SIG-M5 treated with dmso at 0.1 percent for 504 hours (cell line): ENCODE measurements around the gene KIAA0319L.

Experiments
- DNase-seq: peaks from one replicate; lab custom pipeline; 2025; ENCODE audit not compliant: unreplicated experiment; lab: John Stamatoyannopoulos, UW

Gene KIAA0319L

DNA sequence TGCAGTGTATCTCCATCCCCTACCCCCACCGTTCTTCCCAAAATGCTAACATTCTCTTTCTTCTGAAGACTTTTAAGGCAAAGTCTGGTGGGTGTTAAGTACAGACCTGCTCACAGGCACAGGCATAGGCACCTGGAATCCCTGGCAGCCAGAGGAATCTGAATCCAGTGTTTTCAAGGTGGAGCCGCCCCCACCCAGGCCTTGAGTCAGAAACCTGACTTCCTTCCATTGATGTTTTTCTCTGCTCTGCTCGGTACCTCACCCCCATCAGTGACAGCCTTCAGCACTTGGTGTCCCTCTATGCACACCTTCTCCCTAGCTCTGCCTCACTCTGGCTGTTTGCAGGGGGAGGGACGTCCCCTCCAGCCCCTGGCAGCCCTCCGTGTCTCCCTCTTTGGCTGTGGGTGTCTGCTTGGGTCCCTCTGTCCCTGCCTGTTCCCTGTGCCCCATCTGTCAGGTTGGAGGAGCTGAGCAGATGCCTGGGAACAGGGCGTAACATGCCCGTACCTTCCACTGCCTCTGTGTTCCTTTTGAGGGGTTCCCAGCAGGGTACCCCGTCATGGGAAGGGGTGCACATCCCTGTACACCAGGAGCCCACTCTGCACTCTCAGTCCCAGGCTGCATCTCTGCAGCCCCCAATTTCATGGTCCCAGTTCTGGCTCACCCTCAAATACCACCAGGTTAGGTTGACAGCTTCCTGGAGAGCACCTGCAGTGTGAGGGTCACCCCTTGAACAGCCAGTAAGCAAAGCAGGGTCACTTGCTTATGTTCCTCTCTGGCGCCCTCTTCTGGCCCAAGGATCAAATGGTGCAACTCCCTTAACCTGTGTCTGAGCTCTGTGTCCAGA, 7.1 kb upstream of the KIAA0319L start:
- DNase-seq, result peak; percentile 63

DNA sequence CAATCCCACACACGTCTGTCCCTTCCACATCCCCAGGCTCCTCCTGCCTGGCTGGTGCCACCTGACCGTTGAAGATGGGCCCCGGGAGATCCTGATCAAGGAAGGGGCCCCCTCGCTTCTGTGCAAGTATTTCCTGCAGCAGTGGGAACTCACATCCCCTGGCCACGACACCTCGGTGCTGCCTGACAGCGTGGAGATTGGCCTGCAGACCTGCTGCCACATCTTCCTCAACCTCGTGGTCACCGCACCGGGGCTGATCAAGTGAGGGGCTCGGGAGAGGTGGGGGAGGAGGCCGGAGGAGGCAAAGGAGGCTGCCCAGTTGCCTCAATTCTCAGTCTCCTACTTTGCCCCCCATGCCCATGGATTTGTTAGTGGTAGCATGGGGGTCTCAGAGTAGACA, 6.0 kb upstream of the KIAA0319L start:
- DNase-seq, result no peak

DNA sequence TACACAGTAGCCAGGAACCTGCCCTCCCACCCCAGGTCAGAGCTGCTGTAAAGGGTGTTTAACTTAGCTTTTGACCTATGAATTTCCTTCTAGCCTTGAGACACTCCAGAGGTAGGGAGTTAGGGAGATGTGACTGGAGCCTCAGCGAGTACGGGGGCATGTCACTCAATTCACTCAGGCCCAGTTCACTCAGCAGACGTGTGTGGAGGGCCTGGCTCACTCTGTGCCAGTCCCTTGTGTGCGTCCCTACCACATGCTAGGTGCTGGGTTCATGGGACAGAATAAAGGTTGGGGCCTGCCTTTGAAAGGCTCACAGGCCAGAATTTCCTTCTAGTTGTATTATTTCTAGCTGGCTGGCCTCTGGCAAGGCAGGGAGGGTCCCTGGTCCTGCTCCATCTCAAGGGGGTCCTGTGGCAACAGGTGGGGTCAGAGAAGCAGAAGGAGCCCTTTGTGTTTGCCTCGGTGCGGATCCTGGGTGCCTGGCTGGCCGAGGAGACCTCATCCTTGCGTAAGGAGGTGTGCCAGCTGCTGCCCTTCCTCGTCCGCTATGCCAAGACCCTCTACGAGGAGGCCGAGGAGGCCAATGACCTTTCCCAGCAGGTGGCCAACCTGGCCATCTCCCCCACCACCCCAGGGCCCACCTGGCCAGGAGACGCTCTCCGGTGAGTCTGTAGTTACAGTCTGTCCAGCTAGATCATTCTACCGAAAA, 4.9 kb upstream of the KIAA0319L start:
- no peak for DNase-seq

DNA sequence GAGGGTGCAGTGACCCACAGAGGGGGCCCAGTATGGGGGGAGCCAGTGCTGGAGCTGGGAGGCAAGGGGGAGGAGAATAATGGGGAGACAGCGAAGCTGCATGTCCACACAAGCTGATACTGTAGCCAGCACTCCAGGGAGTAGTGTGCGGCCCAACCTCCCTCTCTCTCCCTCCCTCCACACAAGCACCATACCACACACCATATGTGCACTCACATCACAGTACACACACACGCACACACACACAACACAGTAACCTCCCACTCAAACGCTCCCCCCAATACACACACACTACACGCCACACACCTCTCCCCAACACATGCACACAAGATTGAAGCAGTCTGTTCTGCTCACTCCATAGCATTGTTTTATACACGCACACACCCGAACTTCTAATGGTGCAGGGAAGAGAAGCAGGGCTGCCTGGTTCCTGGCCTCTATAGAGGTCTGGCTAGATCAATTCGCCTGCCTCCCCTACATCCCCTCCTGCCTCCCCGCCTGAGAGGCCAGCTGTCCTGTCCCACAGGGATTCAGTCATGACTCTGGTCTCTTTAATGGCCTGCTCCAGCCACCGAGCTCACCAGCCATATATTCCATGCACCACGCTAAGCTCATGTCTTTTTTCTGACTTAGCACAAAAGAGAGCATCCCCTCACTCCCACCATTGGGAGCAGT, 4.2 kb upstream of the KIAA0319L start:
- DNase-seq, result no peak

DNA sequence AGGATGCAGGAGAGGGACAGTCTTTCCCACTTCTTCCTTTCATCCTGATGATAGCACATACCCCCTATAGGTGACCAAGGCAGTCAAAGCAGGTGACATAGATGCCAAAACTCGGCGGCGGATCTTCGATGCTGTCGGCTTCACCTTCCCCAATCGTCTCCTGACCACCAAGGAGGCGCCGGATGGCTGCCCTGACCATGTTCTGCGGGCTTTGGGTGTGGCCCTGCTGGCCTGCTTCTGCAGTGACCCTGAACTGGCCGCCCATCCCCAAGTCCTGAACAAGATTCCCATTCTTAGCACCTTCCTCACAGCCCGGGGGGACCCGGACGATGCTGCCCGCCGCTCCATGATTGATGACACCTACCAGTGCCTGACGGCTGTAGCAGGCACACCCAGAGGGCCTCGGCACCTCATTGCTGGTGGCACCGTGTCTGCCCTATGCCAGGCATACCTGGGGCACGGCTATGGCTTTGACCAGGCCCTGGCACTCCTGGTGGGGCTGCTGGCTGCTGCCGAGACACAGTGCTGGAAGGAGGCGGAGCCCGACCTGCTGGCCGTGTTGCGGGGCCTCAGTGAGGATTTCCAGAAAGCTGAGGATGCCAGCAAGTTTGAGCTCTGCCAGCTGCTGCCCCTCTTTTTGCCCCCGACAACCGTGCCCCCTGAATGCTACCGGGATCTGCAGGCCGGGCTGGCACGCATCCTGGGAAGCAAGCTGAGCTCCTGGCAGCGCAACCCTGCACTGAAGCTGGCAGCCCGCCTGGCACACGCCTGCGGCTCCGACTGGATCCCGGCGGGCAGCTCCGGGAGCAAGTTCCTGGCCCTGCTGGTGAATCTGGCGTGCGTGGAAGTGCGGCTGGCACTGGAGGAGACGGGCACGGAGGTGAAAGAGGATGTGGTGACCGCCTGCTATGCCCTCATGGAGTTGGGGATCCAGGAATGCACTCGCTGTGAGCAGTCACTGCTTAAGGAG, 3.3 kb upstream of the KIAA0319L start:
- no peak for DNase-seq

DNA sequence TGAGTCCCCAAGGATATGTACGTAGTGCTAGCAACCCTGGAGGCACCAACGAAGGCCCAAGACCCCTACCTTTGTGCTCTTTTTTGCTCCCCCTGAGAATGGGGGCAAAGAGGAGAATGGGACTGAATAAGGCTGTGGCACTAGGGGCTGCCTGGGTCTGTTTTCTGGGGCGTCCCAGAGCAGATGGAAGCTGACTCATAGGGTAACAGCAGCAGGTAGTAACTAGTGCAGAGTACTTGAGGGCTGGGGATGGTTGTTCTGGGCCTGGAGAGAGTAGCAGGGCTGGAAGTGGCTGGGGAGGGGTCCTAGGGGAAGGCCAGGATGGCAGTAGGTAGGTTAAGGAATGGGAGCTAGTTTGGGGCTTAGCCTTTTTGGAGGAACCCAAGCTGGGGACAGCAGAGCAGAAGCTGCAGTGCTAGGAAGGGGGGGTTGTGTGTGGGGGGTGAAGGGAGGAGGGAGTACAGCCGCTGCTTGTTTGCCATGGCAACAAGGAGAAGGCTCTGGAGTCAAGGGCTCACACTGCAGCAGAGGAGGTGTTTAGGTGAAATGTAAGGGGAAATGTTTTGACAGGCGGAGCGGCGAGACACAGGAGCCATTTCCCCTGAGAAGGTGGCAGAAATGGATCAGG, 2.2 kb upstream of the KIAA0319L start:
- DNase-seq, result no peak

DNA sequence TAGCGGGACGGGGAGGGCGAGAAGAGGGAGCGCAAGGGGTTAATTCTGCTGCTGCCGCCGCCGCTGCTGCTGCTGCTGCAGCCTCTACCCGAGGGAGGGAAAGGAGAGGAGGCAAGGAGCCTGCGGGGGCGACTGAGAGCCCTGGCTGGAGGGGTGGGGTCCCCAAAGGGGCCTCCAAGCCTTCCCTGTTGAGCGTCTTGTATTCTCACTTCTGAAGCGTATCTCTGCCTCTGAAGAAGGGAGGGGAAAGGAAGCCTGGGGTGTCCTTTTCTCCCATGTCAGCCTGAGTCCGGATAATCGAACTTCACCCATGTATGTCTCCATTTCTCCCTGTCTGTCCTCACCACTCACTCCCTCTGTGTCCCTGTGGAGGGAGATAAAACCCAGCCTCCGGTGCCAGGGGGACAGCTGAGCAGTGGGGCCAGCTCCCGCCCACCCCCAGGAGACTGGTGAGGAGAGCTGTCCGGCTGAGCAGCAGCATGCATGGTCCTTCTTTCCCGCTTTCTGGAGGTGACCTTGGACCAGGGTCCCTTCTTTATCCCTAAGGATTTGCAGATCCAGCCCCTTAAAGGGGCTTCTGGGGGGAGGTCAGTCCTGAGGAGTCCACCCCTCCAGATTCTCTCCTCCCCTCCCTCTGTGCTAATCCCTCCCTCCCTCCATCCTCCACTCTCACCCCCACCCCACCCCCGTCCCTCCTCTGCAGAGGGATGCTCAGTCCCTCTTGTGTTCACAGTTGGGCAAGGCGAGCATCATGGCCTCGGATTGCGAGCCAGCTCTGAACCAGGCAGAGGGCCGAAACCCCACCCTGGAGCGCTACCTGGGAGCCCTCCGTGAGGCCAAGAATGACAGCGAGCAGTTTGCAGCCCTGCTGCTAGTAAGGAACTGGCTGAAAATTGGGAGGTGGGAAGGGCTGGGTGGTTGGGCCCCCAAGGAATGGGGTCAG, 1.4 kb upstream of the KIAA0319L start:
- no peak for DNase-seq

DNA sequence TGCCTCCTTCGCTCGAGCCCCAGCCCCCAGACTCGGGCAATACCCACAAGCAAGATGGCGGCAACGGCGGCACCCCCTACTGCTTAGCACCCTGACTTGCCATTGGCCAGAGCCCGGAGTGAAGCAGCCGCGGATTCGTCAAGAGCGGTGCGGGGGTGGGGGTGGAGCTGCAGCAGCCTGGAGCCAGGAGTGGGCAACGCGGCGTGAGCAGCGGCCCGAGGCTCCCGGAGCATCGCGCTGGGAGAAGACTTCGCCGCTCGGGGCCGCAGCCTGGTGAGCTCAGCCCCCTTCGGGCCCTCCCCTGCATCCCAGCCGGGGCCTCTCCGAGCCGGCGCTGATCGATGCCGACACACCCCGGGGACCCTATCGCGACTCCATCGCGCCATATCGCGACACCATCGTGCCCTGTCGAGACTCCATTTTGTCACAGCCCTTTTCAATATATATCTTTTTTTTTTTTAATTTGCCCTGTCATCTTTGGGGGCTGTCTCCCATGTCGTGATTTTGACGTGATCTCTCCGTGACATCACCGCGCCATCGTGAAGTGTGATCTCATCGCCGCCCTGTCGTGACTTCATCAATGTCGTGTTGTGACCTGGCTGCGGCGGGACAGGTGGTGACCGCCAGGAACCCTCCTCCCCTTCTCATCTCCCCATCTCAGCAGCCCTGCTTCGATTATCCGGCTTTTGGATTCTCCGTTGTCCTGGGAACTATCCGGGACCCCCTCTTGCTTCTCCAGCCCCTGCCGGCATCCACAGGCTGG, 589 bp upstream of the KIAA0319L start, which contains the start of gene NCDN:
NCDN (plus strand) TSS at position 189 of the 763 bp plus-strand sequence; CDS start at position 581, 392 bp downstream.
- DNase-seq, result peak; percentile 96

DNA sequence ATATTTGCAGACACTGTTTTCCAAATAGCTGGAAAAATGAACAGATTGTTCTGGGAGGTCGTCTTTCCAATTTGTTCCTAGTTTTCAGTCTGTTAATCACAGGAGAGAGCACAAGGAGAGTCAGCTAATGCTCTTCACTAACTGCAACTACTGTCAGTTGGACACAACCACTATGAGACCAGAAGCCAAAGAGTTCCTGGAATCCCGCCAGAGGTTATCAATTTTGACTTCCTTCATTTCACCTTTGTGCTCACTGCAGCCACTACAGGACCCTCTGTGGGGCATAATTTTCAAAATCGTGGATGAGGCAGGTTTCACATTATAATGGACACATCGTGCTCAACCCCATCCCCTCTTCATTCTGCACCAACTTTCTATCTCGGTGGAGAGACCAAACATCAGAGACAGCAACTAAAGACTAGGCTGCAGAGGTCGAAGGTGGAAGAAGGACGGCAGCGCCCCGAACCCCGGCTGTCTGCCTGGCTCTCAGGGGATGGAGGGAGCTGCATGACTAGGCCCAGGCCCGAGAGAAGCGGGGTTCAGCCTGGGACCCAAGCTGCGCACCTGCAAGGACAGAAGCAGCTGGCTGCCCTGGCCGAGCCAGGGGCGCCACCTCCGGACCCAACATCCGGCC, 602 bp downstream of the KIAA0319L start:
- no peak for DNase-seq

DNA sequence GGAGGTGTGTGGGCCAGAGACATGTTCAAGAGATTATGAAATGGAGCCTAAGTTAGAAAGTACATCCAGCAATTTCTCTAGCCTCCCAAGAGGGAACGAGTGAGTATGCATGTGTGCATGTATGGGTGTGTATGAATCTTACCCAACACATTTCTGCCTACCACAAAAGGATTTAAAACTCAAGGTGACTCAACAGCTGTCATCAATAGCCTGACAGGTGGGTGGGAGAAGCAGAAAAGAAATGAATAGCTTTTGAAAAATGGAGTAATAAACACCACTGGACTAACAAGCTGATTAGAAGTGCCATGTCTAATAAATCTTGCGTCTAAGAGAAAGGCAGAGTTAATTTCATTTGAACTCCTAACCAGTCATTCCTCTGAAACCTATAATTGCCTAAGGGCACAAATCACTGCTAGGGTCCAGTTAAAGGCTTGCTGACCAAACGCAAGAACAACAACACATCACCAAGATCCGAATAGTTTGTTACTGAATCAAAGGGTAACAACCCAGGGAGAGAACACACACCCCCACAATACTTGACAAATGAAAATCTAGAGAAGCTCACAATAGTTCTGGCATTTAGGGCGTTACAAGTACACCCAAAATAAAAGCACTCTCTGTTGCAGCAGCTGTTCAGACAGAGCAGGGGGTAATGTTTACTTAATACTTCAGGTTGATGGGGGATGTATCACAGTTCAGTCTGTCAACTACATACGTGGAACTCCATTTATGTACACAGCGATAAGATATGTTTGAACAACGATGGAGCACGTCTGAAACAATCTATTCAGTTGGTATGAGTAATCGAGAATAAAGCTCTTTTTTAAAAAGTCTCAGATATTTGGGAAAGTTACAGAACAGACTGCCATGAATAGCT, 1.4 kb downstream of the KIAA0319L start:
- DNase-seq, result no peak

DNA sequence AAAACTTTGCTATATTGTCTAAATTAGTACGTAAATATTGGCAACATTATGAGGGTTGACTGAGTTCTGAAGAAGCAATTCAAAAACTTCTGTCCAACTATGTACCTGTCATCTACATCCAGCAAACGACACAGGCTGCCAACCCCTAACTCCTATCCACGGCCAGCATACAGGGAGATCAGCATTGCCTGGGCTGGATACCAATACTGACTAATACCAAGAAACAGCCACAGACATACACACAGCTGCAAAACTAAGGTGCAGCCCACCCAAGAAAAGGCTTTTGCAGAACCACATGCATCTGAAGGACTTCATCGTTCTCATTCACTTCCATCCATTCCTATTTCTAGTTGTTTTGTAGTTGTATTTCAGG, 2.0 kb downstream of the KIAA0319L start:
- no peak for DNase-seq

DNA sequence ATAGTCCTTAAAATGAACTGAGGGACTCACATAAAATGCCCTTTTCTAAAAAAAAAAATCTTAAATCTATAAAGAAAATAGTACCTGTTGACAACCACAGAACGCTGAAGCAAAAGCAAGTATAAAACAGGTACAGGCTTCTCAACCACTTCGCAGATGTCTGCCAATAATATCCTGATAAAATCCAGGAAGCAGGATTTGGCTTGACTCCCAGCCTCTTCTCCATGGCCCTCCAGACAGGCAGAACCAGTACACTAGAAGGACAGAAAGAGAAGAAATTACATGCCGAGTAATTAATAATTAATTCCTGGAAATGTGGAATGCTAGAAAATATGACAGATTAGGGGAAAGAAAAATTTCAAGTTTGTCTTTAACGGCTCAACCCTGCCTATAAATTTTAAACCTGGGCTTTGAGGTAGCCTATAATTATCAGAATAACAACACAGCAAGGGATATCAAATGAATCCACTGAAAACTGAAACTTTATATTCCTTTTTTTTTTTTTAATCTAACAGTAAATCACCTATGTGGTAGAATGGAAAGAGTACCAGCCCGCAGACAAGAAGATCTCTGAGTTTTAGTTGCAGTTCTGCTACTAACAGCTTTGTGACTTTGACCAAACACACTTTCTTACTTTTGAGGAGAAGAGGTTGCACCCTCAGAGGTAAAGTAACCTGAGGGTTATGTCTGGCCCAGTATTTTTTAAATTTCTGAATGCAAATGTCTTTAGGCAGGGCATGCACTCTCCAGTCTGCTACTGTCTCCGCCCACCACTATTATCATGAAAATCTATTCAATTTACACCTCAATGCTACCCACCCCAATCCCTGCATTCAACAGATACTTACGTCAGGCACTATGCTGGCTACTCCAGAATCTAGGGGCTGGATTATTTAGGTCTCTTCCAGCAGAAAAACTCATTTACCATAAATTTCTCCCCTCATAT, 2.7 kb downstream of the KIAA0319L start:
- no peak for DNase-seq

DNA sequence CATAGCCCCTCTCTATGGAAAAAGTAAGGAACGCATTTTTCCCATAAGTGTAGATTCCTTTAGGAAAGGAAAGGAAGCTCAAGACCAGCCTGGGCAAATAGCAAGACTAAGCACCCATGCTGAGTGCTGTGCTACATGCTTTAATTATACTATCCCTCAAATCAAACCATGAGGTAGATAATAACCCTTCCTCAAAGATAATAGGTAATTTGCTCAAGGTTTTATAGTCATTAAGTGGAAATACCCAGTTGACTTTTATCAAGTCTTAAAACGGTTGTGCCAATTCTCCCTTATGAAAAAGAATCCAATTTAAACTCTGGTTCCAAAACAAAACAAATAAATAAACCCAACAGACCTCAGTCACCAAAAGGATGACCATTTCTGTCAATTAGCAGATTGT, 3.4 kb downstream of the KIAA0319L start:
- DNase-seq, result no peak

DNA sequence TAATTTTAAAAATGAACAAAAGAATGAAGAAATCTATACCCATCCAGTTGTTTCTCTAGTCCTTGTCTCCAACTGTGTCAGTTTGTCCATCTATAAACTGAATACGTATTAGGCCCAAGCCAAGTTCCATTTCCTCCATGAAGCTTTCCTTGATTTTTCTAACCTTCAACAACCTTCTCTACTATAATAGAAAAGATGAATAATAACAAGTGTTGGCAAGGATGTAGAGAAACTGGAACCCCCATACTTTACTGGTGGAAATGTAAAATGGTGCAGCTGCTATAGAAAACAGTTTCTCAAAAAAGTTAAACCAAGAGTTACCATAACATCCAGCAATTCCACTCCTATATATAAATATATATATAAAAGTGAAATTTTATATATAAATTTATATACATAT, 10.6 kb downstream of the KIAA0319L start:
- no peak for DNase-seq

DNA sequence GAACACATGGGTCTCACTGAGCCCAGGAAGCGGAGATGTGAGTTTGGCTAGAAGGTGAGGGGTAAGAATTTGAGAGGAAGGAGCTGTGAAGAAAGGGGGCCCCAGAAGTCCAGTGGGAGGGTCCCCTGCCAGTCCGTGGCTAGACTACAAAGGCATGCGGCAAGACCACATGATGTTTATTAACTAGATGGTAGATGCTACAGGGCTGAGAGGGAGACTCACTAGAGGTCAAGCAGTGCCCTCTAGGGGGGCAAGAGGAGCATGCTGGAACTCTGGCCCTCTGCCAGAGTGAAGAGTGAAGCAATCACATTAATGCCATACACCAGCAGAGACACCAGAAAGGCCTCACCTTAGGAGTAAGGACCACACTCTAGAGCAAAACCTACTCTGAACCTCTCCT, 12.2 kb downstream of the KIAA0319L start:
- peak; percentile 42 for DNase-seq

DNA sequence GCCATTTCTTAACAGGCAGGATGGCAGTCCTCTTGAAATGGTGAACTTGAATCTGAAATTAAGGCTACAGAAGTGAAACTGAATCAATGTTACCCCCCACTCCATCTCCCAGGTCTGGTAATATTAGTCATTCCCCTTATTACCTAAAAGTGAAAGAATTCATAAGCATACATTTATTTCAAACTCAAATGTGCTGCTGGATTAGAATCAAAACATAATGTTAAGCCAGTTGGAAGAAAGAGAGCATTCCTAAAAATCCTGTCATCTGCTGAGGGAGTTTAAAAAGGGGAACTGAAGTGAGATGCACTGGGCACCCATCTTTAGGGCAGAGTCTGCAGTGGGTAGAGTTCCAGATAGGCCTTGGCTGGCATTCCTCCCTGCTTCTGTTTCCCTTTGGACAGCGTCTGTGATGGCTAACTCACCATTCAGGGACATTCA, 17.4 kb downstream of the KIAA0319L start:
- no peak for DNase-seq
